Activated CD4-positive, alpha-beta T cell treated with anti-CD3 and anti-CD28 coated beads, Interleukin-2, Interleukin-4, amounts not matched to agents 100 ng/mL and 50 ng/mL, durations not matched to agents 16 hours and 8 hours (primary cell): ENCODE measurements around the gene GOLGA2.
"Not testable (repeated sequence)": the region's sequence is repeated elsewhere in the genome, so short reads cannot be mapped to it uniquely, and the experiment has no call there.

Experiments
- DNase-seq: peaks from one replicate; pipeline ENCODE4 v3.0.0-alpha.2; 2020; ENCODE audit warnings: low spot score

Gene GOLGA2

DNA sequence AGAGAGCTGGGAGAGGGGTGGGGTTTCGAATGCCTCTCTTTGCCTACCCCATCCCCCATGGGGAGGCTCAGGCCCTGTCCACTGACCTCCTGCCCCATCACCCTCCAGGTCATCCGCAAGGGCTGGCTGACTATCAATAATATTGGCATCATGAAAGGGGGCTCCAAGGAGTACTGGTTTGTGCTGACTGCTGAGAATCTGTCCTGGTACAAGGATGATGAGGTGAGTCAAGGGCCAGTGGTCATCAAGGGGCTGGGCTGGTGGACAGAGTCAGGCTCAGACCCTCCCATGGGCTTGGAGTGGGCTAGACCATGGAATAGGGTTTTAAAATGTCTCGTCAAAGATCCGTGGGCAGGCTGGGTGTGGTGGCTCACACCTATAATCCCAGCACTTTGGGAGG is 33.7 kb downstream of the GOLGA2 start:
- DNase-seq, result no peak

DNA sequence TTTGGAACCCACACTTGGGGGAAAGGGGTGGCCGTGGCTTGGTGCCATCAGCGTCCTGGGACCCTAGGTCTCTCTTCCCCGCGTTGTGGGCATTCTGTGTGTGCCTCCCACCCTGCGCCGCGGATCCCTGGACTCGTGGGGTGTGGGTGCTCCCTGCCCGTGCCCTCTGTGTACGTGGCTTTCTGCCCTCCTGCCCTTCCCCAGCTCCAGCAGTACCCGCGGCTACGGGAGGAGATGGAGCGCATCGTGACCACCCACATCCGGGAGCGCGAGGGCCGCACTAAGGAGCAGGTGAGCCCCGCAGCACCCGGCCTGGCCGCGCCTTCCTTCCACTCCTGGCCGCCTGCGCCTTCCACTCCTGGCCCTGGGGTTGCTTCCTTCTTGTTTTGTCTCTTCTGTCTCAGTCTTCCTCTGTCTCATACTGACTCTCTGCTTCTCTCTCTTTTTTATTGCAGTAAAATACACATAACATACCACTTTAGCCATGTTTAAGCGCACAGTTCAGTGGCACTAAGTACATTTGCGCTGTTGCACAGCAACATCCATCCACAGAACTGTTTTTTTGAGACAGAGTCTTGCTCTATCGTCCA is 41.9 kb downstream of the GOLGA2 start:
- no peak for DNase-seq

DNA sequence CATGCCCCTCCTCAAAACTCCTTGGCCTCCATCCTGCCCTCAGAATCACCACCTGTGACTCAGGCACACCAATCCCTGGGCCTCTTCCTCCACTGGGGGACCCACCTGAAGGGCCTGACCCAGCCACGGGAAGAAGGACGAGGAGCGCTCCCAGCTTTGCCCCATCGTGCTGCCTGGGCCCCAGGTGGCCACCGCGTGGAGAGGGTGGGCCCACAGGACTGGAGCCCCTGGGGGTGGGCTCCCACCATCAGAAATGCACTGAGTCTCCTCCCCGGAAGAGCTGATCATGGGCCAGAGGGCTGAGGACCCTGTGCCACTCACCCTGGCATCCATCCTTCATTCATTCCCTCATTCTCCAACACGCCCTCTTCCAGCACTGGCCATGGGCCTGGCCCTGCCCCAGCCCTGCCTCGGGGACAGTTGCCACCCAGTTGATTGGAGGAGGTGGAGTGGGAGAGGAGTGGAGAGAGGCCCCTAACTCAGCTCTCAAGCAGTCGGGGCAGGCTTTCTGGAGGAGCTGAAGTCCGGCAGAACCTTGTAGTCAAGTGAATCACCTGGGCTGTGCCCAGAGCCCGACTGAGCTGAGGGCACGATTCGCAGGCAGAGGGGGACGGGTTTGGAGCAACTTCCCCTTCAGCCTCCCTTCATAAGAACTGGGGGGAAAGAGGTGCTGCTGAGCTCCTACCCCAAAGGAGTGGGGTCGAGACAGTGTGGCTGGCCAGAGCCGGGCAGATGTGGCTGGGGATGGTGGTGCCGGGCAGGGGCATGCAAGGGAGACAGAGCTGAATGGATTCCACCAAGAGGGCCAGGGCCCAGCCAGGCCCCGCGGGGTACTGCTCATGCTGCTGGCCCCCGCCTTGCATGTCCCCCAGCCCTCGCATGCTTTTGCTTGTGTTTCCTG is 43.0 kb downstream of the GOLGA2 start:
- no peak for DNase-seq

DNA sequence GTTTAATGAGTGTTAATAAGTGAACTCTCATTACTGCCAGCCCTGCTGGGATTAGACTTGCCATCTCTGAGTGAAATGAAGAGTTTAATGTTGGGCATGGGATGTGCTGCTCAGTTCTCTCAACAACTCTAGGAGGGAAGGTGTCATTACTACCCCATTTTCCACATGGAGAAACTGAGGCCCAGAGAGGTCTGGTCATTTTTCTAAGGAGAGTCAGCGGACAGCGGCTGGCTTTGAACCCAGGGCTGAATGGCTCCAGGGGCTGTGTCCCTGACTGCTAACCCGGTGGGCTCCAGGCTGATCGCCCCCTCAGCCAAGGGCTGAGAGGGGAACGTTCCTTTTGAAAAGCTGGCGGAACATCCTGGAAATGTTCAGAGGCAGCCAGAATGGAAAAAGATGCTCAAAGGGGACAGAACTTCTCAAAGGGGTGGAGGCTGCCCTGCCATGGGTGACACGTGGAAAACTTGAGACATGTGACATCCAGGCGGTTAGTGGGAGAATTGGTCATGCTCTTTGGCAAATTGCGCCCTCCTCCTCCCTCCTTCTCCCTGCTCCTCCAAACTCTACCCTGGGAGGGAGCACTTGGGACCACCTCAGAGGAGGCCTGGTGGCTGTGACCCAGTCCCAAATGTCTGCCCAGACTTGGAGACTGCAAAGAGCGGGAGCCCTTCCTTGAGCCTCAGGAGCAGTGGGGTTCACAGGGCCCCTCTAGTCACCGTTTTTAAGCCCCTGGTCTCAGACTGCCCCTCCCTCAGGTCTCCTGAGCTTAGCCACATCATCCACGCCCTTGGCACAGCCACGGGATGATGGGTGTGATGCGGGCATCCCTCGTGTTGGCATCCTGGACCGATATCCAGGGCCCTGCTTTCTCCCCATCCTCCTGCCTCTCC is 43.9 kb downstream of the GOLGA2 start:
- no peak for DNase-seq

- not testable (repeated sequence) for DNase-seq
Measured at GRCh38 chr9:128230897-128231296, 44.9 kb downstream of the GOLGA2 start.

GRCh38 chr9:128226412-128226801 is 49.4 kb downstream of the GOLGA2 start:
- no peak for DNase-seq

GRCh38 chr9:128225770-128226411 is 49.9 kb downstream of the GOLGA2 start:
- DNase-seq, result no peak

DNA sequence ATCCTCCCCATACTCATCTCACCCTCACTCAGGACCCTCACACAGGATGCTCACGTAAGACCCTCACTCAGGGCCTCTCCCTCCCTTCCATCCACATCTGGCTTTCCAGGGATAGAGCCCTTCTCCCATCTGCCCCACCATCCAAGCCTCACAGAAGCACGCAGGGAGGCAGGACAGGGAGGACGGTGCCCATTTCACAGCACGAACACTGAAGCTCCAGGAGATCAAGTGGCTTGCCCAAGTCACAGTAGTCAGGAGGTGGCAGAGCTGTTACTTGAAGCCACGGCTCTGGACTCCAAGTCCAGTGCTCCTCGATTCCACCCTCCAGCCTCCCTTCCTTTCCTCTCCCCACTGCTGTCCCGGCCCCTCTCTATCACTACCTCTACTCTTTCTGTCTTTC is 50.9 kb downstream of the GOLGA2 start:
- no peak for DNase-seq

GRCh38 chr9:128222880-128223670 is 52.7 kb downstream of the GOLGA2 start:
- no peak for DNase-seq

DNA sequence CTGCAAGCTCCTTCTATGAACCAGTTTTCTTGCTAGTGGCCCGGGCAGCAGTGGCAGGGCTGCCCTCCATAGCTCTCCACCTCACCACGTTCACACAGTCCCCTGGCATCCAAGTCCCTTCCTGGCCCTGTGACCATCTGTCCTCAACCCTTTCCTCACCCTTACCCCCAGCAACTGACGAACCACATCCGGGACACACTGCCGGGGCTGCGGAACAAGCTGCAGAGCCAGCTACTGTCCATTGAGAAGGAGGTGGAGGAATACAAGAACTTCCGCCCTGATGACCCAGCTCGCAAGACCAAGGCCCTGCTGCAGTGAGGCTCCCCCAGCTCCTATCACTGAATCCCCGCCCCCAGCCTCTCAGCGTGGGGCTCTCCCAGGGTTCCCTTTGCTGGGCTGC is 53.8 kb downstream of the GOLGA2 start:
- DNase-seq, result no peak

- DNase-seq, result no peak
Measured at GRCh38 chr9:128219831-128220230, 56.0 kb downstream of the GOLGA2 start.

DNA sequence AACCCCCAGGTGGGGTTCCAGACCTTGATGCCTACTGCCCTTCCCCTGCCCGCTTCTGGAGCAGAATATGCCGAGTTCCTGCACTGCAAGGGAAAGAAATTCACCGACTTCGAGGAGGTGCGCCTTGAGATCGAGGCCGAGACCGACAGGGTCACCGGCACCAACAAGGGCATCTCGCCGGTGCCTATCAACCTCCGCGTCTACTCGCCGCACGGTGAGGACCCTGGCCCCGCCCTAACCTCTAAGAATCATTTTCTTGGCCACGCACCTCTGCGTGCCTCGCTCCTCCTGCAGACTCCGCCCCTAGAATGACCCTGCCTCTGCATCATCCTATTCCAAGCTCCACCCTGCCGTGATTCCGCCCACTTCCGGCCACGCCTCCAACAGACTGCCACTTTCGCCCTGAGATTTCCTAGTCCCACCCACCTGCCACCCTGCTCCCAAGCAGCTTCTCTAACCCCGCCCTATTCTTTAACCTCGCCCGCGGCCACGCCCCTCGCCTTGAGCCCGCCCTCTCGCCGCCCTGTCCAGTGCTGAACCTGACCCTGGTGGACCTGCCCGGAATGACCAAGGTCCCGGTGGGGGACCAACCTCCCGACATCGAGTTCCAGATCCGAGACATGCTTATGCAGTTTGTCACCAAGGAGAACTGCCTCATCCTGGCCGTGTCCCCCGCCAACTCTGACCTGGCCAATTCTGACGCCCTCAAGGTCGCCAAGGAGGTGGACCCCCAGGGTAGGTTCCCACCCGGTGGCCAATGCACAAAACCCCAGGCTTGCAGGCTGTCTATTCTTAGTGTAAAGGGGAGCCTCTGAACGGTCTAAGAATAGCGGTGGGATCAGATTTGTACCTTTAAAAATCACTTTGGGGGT is 57.1 kb downstream of the GOLGA2 start:
- peak; percentile 97 for DNase-seq

DNA sequence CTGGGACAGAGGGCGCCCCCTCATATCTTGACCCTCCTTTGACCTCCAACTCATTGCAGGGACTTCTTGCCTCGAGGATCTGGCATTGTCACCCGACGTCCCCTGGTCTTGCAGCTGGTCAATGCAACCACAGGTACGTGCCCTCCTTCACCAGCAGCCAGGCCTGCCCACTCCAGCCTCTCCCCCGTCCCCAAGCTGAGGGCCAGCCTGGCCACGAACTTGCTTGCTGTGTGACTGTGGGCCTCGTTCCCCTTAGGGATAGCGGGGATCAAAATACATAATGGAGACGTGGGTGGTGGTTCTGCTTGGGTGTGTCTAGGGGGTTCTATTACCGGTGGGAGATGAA is 57.7 kb downstream of the GOLGA2 start:
- DNase-seq, result no peak

- DNase-seq, result no peak
Measured at GRCh38 chr9:128216781-128217553, 58.8 kb downstream of the GOLGA2 start.

GRCh38 chr9:128215491-128216409 is 60.1 kb downstream of the GOLGA2 start:
- DNase-seq, result no peak

DNA sequence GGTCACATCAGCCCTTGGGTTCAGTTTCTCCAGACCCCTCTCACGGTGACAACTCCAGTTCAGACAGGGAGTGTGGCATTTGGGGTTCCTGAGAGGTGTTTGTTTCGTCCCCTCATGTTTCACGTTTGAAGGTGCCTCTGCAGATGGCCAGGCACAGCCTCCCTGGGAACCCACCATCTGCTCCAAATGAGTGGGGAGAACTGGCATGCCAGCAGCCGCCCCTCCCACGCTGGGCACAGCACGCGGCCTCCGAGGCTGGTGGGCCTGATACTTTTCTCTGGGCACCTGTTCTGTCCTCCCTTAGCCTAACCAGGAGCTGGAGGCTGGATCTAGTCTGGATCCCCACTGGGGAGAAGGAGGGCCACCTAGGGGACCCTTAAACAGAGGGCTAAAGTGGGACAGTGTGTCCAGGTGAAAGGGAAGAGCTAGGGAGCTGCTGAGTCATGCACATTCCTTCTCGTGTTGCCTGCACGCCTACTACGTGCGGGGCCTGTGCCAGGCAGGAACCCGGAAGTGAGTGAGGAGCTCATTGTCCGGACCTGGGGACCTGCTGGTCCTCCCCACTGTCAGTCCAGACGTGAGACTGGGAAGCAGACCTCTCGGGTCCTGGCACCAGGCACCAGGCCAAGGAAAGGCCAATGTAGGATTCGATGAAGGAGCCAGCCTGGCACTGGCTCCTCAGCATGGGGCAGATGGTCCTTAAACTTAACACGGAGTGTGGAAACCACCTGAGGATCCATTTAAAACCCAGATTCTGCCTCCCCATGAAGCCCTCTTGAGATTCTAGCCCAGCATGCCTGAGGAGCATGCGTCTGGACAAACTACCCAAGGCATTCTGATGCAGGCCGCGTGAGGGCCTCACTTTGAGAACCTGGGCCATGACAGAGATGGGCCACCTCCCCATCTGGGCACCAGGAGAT is 61.0 kb downstream of the GOLGA2 start:
- no peak for DNase-seq

GRCh38 chr9:128213746-128214497 is 61.9 kb downstream of the GOLGA2 start:
- no peak for DNase-seq
